Neutrophil (primary cell): ENCODE results near the gene FBXO3.

Experiments
- H3K27ac ChIP-seq: fragments of 200-600 bp; sonication (generic); 2 replicates; pipeline ENCODE4 v1.5.1; 2016; ENCODE audit warnings: mild to moderate bottlenecking, moderate library complexity
- H3K27me3 ChIP-seq: fragments of 200-600 bp; sonication (generic); 2 replicates; pipeline ENCODE4 v1.6.0; 2016; ENCODE audit warnings: mild to moderate bottlenecking
- H3K36me3 ChIP-seq: fragments of 200-600 bp; sonication (generic); 2 replicates; pipeline ENCODE4 v1.5.1; 2017
- H3K4me1 ChIP-seq, 2 experiments: fragments of 200-600 bp in 1 of 2; sonication (generic) in 1 of 2; 1 replicate in 1 of 2; 2 replicates in 1 of 2; pipeline versions ENCODE4 v1.5.1 to v1.6.1; 2013 to 2016; ENCODE audit warnings: low read depth in 1 of 2, low read length in 1 of 2, mild to moderate bottlenecking in 1 of 2, moderate library complexity in 1 of 2; ENCODE audit not compliant: control insufficient read depth in 1 of 2, insufficient read depth in 1 of 2
- H3K4me3 ChIP-seq, 2 experiments: fragments of 200-600 bp in 1 of 2; sonication (generic) in 1 of 2; 1 replicate in 1 of 2; 2 replicates in 1 of 2; pipeline ENCODE4 v1.5.1; 2013 to 2016; ENCODE audit warnings: low read depth in 1 of 2, low read length in 1 of 2, mild to moderate bottlenecking in 1 of 2, moderate library complexity in 1 of 2
- H3K9me3 ChIP-seq: fragments of 200-600 bp; sonication (generic); 2 replicates; pipeline ENCODE4 v1.5.1; 2016
- TF ChIP-seq, protein P1 (sequence below): fragments of 200-600 bp; sonication (generic); IDR thresholded peaks from 2 replicates; pipeline ENCODE4 v1.5.1; 2016; ENCODE audit warnings: antibody characterized with exemption

The FBXO3 gene

DNA sequence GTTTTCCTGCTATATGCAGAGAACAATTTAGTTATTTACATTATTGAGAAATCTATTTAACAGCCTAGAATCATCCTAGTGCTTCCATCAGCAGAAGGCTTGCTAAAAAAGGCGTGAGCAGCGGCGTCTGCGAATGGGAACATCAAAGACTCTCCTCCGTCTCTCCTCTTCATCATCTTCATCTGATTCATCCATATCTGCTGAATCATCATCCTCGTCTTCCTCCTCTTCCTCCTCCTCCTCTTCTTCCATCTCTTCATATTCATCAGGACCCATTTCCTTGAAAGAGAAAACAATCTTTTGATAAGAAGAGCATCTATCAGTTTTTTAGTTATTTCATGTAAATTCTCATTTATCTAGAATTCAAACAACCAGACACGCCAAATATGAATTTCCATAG, 32.5 kb downstream of the FBXO3 start:
- Histone ChIP-seq H3K9me3 (no peaks in the 10 kb centered on the region), H3K27me3 (no peaks in the 10 kb centered on the region), H3K36me3 (peaks cover 22% of the 10 kb centered on the region), H3K4me3 (no peak overlapping the region), H3K4me1 (no peaks in the 10 kb centered on the region), H3K27ac (no peak overlapping the region)
- TF ChIP-seq, protein P1, sequence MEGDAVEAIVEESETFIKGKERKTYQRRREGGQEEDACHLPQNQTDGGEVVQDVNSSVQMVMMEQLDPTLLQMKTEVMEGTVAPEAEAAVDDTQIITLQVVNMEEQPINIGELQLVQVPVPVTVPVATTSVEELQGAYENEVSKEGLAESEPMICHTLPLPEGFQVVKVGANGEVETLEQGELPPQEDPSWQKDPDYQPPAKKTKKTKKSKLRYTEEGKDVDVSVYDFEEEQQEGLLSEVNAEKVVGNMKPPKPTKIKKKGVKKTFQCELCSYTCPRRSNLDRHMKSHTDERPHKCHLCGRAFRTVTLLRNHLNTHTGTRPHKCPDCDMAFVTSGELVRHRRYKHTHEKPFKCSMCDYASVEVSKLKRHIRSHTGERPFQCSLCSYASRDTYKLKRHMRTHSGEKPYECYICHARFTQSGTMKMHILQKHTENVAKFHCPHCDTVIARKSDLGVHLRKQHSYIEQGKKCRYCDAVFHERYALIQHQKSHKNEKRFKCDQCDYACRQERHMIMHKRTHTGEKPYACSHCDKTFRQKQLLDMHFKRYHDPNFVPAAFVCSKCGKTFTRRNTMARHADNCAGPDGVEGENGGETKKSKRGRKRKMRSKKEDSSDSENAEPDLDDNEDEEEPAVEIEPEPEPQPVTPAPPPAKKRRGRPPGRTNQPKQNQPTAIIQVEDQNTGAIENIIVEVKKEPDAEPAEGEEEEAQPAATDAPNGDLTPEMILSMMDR = no peak

DNA sequence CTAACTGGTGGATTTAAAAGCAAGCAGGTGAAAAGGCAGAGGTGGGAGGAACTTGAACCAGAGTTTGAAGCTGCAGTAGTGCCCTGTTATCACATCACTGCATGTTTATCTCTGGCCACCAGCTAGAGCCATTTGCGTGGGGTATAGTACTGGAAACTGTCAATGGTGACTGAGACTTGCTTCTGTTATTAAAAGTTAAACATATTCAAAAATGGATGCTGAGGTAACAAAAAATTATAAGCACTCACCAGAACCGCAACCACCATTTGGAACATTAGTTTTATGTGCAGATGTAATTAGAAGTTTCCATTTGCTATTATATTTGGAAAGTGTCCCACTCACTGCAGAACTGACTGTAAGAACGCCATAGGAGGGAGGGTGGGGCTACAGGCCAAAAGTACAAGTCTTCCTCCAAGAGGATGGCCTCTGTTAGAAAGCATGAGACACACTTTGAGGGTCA, 36.9 kb downstream of the FBXO3 start:
- H3K4me3 ChIP-seq = no peak overlapping the region
- H3K36me3 ChIP-seq = no peaks in the 10 kb centered on the region
- H3K27me3 ChIP-seq = no peaks in the 10 kb centered on the region
- TF ChIP-seq, protein P1 = no peak
- H3K4me1 ChIP-seq = peaks cover 23 to 25% of the 10 kb centered on the region in 2 experiments
- no peaks in the 10 kb centered on the region for H3K9me3 ChIP-seq
- H3K27ac ChIP-seq = no peak overlapping the region

GRCh38 chr11:33736148-33736812, 38.0 kb downstream of the FBXO3 start, which contains the start of gene CD59:
Gene CD59, minus strand, starts transcription at chr11:33736423. Its CDS starts 13,978 bp downstream, at chr11:33722445.
- Histone ChIP-seq H3K4me1 (peaks cover 34 to 37% of the 10 kb centered on the region in 2 experiments), H3K27me3 (no peaks in the 10 kb centered on the region), H3K9me3 (no peaks in the 10 kb centered on the region), H3K4me3 (peak within 1 kb of the TSS; percentile 75 to 87), H3K36me3 (no peaks in the 10 kb centered on the region), H3K27ac (peak within 1 kb of the TSS; percentile 81)
- TF ChIP-seq, protein P1 = no peak

GRCh38 chr11:33735271-33736147, 38.8 kb downstream of the FBXO3 start:
- Histone ChIP-seq H3K4me1 (peaks cover 36 to 38% of the 10 kb centered on the region in 2 experiments), H3K9me3 (no peaks in the 10 kb centered on the region), H3K27me3 (no peaks in the 10 kb centered on the region), H3K36me3 (no peaks in the 10 kb centered on the region), H3K27ac (peak overlapping the region; percentile 81), H3K4me3 (peak overlapping the region; percentile 75 to 87)
- TF ChIP-seq, protein P1 = peak; percentile 25

DNA sequence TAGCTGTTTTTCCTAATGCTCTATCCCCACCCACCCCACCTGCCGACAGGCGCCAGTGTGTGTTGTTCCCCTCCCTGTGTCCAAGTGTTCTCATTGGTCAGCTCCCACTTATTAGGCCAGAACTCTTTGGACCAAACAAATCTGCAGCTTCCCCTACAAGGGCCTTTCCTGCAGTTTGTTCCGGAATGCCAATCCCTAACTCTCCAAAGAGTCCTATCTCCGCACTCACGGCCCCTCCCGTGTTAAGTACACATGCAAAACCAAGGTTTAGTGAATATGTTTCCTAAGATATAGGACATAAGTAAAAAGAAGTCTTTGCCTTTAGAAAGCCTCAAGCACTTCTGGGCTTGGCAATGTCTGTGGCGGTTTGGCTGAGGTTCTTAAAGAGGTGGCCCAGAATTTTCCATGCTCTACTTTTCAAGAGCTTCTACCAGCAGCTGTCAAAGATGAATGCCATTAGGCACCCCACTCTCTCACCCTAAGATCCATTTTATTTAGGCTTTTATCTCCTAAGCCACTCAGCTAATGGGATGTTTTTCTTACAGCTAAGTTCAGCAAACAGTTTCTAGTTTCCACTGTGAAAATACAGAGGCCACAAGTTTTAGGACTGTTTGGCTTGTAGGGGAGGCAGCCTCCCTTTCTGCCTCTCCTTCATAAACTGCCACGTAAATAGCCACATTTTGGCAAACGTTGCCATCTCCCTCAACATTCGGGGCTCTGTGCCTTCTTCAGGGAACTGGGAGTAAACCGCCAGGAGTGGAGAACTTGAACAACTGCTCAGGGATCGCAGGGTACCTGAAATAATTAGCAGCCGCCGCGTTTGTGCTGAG, 39.7 kb downstream of the FBXO3 start:
- Histone ChIP-seq H3K4me3 (peak overlapping the region; percentile 75 to 87), H3K27ac (peak overlapping the region; percentile 81), H3K36me3 (no peaks in the 10 kb centered on the region), H3K27me3 (no peaks in the 10 kb centered on the region), H3K4me1 (peaks cover 36 to 38% of the 10 kb centered on the region in 2 experiments), H3K9me3 (no peaks in the 10 kb centered on the region)
- TF ChIP-seq, protein P1 = no peak
